HCT116 (cell line): ENCODE data around the gene TMC2. TPM values are rescaled to one million over a fixed set of nuclear protein-coding genes. Genes with fewer than 3 reads are reported as not detected.

Source experiments
- ATAC-seq: fragments of 200-7000 bp; cut with Tn5 transposase; 2 replicates; pipeline ENCODE4 v1.9.1; 2020; ENCODE audit warnings: mild to moderate bottlenecking, moderate library complexity
- BruUV-seq: library from RNA; stranded (reverse); fragments of 400-500 nt; replicated peaks from 2 replicates; lab custom pipeline; 2021; lab: Mats Ljungman, UMichigan
- CTCF ChIA-PET: fragments of 300-600 bp; sonication (Branson Sonifier 250); formaldehyde crosslinking; loops from one replicate; lab custom pipeline; 2021; ENCODE audit warnings: antibody characterized with exemption; lab: Charles Lee
- POLR2A ChIA-PET: fragments of 300-600, 350-600 bp; sonication (Branson Sonifier 250); formaldehyde crosslinking; loops from one replicate; lab custom pipeline; 2021; ENCODE audit warnings: antibody characterized with exemption; lab: Charles Lee
- RAD21 ChIA-PET, 2 experiments: fragments of 300-600 bp; sonication (Branson Sonifier 250); formaldehyde crosslinking; loops; one replicate each; lab custom pipeline; 2023; ENCODE audit warnings: low total read pairs in 2 of 2; ENCODE audit not compliant: uncharacterized antibody in 2 of 2, unreplicated experiment in 2 of 2, low non-redundant PET in 1 of 2; lab: Charles Lee
- DNase-seq: peaks from one replicate; pipeline ENCODE4 v3.0.0-alpha.2; 2010; ENCODE audit warnings: low read depth, low spot score
- H2AFZ ChIP-seq: fragments of 200-600 bp; shearing (Covaris generic), sonication (generic); 2 replicates; pipeline ENCODE4 v1.6.1; 2017; ENCODE audit warnings: low read depth, mixed run types, mixed read lengths, antibody characterized with exemption, low read length; ENCODE audit not compliant: poor library complexity, severe bottlenecking
- H3K27ac ChIP-seq: 2 replicates; pipeline ENCODE4 v1.5.1; 2012; ENCODE audit warnings: low read depth, low read length
- H3K27me3 ChIP-seq: fragments of 200-600 bp; sonication (generic); 2 replicates; pipeline ENCODE4 v1.6.1; 2016; ENCODE audit warnings: mixed run types, low read length, mixed read lengths; ENCODE audit not compliant: insufficient read depth
- H3K36me3 ChIP-seq, 2 experiments: fragments of 200-500 bp in 1 of 2; fragments of 200-600 bp in 1 of 2; sonication (Bioruptor generic) in 1 of 2; sonication (generic) in 1 of 2; 2 replicates each; pipeline versions ENCODE4 v1.5.1 to v1.6.1; 2014 to 2016; ENCODE audit warnings: low read length in 2 of 2, inconsistent platforms in 1 of 2, mixed read lengths in 1 of 2, mixed run types in 1 of 2; ENCODE audit not compliant: insufficient read depth in 2 of 2, control insufficient read depth in 1 of 2
- H3K4me1 ChIP-seq, 2 experiments: fragments of 200-600 bp in 1 of 2; sonication (generic) in 1 of 2; 2 replicates each; pipeline versions ENCODE4 v1.5.1 to v1.6.1; 2012 to 2017; ENCODE audit warnings: low read length in 2 of 2, inconsistent platforms in 1 of 2, mild to moderate bottlenecking in 1 of 2, mixed read lengths in 1 of 2, mixed run types in 1 of 2, moderate library complexity in 1 of 2; ENCODE audit not compliant: insufficient read depth in 2 of 2, control insufficient read depth in 1 of 2
- H3K4me2 ChIP-seq: fragments of 200-600 bp; sonication (generic); 2 replicates; pipeline ENCODE4 v1.6.1; 2017; ENCODE audit warnings: mixed run types, low read length, mixed read lengths
- H3K4me3 ChIP-seq, 2 experiments: fragments of 200-600 bp in 1 of 2; sonication (generic) in 1 of 2; replicated peaks in 1 of 2; 2 replicates each; pipeline ENCODE4 v1.5.1; 2011 to 2016; ENCODE audit warnings: low read length in 2 of 2, control low read depth in 1 of 2, low read depth in 1 of 2, mild to moderate bottlenecking in 1 of 2, mixed read lengths in 1 of 2, mixed run types in 1 of 2
- H3K79me2 ChIP-seq: fragments of 200-600 bp; sonication (generic); 2 replicates; pipeline ENCODE4 v1.6.1; 2017; ENCODE audit warnings: mild to moderate bottlenecking, mixed run types, low read length, moderate library complexity, mixed read lengths; ENCODE audit not compliant: insufficient read depth
- H3K9ac ChIP-seq: fragments of 200-600 bp; sonication (generic); 2 replicates; pipeline ENCODE4 v1.6.1; 2016; ENCODE audit warnings: low read length, mixed read lengths
- H3K9me2 ChIP-seq: fragments of 200-600 bp; sonication (generic), shearing (Covaris generic); 2 replicates; pipeline ENCODE4 v1.6.1; 2017; ENCODE audit warnings: mixed run types, mild to moderate bottlenecking, moderate library complexity; ENCODE audit not compliant: insufficient read depth
- H3K9me3 ChIP-seq, 2 experiments: fragments of 200-500 bp in 1 of 2; fragments of 200-600 bp in 1 of 2; sonication (Bioruptor generic) in 1 of 2; sonication (generic) in 1 of 2; 2 replicates each; pipeline ENCODE4 v1.6.1; 2014 to 2017; ENCODE audit warnings: low read length in 2 of 2, mixed read lengths in 2 of 2, inconsistent platforms in 1 of 2, low read depth in 1 of 2, mild to moderate bottlenecking in 1 of 2, mixed run types in 1 of 2, moderate library complexity in 1 of 2; ENCODE audit not compliant: control insufficient read depth in 1 of 2, insufficient read depth in 1 of 2
- H4K20me1 ChIP-seq: fragments of 200-600 bp; sonication (generic), shearing (Covaris generic); 2 replicates; pipeline ENCODE4 v1.6.1; 2017; ENCODE audit warnings: mixed run types, mild to moderate bottlenecking, moderate library complexity; ENCODE audit not compliant: insufficient read depth
- ATF3 ChIP-seq: IDR thresholded peaks from 2 replicates; pipeline ENCODE4 v1.6.1; 2012
- CBX3 ChIP-seq: IDR thresholded peaks from 2 replicates; pipeline ENCODE4 v1.6.1; 2012; ENCODE audit warnings: low read depth
- EGR1 ChIP-seq: IDR thresholded peaks from 2 replicates; pipeline ENCODE4 v1.6.1; 2012; ENCODE audit warnings: low read depth
- EZH2 ChIP-seq: fragments of 200-600 bp; sonication (generic); IDR thresholded peaks from 2 replicates; pipeline ENCODE4 v1.6.1; 2017; ENCODE audit warnings: antibody characterized with exemption, mixed run types
- EZH2phosphoT487 ChIP-seq: fragments of 200-600 bp; IDR thresholded peaks from 2 replicates; pipeline ENCODE4 v1.6.1; 2018; ENCODE audit warnings: antibody characterized with exemption, borderline replicate concordance
- POLR2A ChIP-seq: IDR thresholded peaks from 2 replicates; pipeline ENCODE4 v1.7.0; 2011; ENCODE audit warnings: borderline replicate concordance; ENCODE audit not compliant: insufficient read depth, insufficient read length; ENCODE audit errors: extremely low read depth
- RAD21 ChIP-seq: IDR thresholded peaks from 2 replicates; pipeline ENCODE4 v1.6.1; 2012; ENCODE audit warnings: low read depth, mild to moderate bottlenecking
- YY1 ChIP-seq: IDR thresholded peaks from 2 replicates; pipeline ENCODE4 v1.6.1; 2011; ENCODE audit warnings: low read length, low read depth, moderate library complexity, mild to moderate bottlenecking; ENCODE audit not compliant: insufficient replicate concordance; ENCODE audit errors: extremely low read depth
- ZFX ChIP-seq: fragments of 450-650 bp; IDR thresholded peaks from 2 replicates; pipeline ENCODE4 v1.6.1; 2017
- intact Hi-C: fragments of 100-400 bp; cut with micrococcal nuclease; formaldehyde crosslinking; loops from 2 replicates; pipeline ENCODE4 v1.10.0; 2022
- total RNA-seq: library from RNA; stranded (reverse); gene quantifications from one replicate; pipeline ENCODE4 v1.2.1, GENCODE V29; 2021; ENCODE audit not compliant: unreplicated experiment
- TF ChIP-seq, protein P1 (sequence below): IDR thresholded peaks from 2 replicates; pipeline ENCODE4 v1.6.1; 2011; ENCODE audit warnings: mild to moderate bottlenecking, low read length, moderate library complexity; ENCODE audit not compliant: insufficient replicate concordance; ENCODE audit errors: extremely low read depth
- TF ChIP-seq, protein P2 (sequence below), 3 experiments: fragments of 200-600 bp in 1 of 3; sonication (generic) in 1 of 3; IDR thresholded peaks in 2 of 3; conservative IDR thresholded peaks in 1 of 3; 2 replicates each; pipeline ENCODE4 v1.5.1; 2012 to 2017; ENCODE audit warnings: low read depth in 2 of 3, low read length in 2 of 3, antibody characterized with exemption in 1 of 3, borderline replicate concordance in 1 of 3, control low read depth in 1 of 3, mild to moderate bottlenecking in 1 of 3, mixed read lengths in 1 of 3, mixed run types in 1 of 3, moderate library complexity in 1 of 3; ENCODE audit not compliant: insufficient read depth in 1 of 3

TMC2 gene
- total RNA-seq, 1 experiment from 2014 or later: not detected

DNA sequence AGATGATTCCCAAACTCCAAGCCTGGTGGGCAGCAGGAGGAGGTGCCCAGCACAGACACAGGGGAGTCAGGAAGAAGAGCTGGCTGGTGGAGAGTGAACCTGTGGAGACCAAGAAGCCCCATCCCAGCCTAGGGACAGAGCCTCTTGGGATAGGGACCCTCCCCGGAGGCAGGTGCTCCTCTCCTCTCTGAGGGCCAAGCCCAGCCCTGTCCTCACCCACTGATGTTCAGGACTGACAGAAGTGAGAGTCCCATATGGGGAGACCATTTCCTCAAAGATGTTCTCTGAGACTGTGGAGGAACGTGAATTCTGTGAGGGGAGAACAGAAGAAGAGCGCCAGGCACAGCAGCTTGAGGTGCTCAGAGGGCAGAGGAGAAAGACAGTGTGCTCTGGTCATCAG is 153.8 kb downstream of the TMC2 start:
- Histone ChIP-seq H3K9ac (no peak overlapping the region), H2AFZ (no peak overlapping the region), H4K20me1 (no peaks in the 10 kb centered on the region), H3K36me3 (no peaks in the 10 kb centered on the region), H3K9me3 (no peaks in the 10 kb centered on the region), H3K4me2 (no peak overlapping the region), H3K9me2 (no peaks in the 10 kb centered on the region), H3K27ac (no peak overlapping the region), H3K4me3 (no peak overlapping the region), H3K27me3 (no peaks in the 10 kb centered on the region), H3K79me2 (no peaks in the 10 kb centered on the region), H3K4me1 (peaks cover 6 to 20% of the 10 kb centered on the region in 2 experiments; a peak in 3 of 4 replicates)
- no TSS peak for BruUV-seq
- POLR2A ChIA-PET: no interaction called here
- DNase-seq: no peak
- RAD21 ChIA-PET: no interaction called here
- no peak for ATAC-seq
- CTCF ChIA-PET: interaction anchor here (1.1 kb wide), 1 partner anchor 63 kb away, joined by 3 read pairs; no protein-coding TSS in a partner anchor
- no peak for TF ChIP-seq RAD21
- TF ChIP-seq EZH2: no peak
- no peak for TF ChIP-seq ATF3
- TF ChIP-seq EGR1: no peak
- no peak for TF ChIP-seq POLR2A
- TF ChIP-seq CBX3: no peak
- TF ChIP-seq ZFX: no peak
- TF ChIP-seq, protein P1, sequence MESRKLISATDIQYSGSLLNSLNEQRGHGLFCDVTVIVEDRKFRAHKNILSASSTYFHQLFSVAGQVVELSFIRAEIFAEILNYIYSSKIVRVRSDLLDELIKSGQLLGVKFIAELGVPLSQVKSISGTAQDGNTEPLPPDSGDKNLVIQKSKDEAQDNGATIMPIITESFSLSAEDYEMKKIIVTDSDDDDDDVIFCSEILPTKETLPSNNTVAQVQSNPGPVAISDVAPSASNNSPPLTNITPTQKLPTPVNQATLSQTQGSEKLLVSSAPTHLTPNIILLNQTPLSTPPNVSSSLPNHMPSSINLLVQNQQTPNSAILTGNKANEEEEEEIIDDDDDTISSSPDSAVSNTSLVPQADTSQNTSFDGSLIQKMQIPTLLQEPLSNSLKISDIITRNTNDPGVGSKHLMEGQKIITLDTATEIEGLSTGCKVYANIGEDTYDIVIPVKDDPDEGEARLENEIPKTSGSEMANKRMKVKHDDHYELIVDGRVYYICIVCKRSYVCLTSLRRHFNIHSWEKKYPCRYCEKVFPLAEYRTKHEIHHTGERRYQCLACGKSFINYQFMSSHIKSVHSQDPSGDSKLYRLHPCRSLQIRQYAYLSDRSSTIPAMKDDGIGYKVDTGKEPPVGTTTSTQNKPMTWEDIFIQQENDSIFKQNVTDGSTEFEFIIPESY: no peak
- no peak for TF ChIP-seq EZH2phosphoT487
- intact Hi-C loops: no loop called here

- Histone ChIP-seq H3K4me1 (peaks cover 6 to 20% of the 10 kb centered on the region in 2 experiments; a peak in 3 of 4 replicates), H4K20me1 (no peaks in the 10 kb centered on the region), H3K4me3 (no peak overlapping the region), H3K27ac (no peak overlapping the region), H3K27me3 (no peaks in the 10 kb centered on the region), H3K79me2 (no peaks in the 10 kb centered on the region), H3K9ac (no peak overlapping the region), H3K36me3 (no peaks in the 10 kb centered on the region), H3K9me3 (no peaks in the 10 kb centered on the region), H2AFZ (no peak overlapping the region), H3K4me2 (no peak overlapping the region), H3K9me2 (no peaks in the 10 kb centered on the region)
- RAD21 ChIA-PET: no interaction called here
- POLR2A ChIA-PET: no interaction called here
- CTCF ChIA-PET: interaction anchor here (1.1 kb wide), 1 partner anchor 62 kb away, joined by 3 read pairs; no protein-coding TSS in a partner anchor
- TF ChIP-seq YY1: no peak
- no peak for TF ChIP-seq EGR1
- TF ChIP-seq EZH2phosphoT487: no peak
- TF ChIP-seq POLR2A: no peak
- TF ChIP-seq, protein P2, sequence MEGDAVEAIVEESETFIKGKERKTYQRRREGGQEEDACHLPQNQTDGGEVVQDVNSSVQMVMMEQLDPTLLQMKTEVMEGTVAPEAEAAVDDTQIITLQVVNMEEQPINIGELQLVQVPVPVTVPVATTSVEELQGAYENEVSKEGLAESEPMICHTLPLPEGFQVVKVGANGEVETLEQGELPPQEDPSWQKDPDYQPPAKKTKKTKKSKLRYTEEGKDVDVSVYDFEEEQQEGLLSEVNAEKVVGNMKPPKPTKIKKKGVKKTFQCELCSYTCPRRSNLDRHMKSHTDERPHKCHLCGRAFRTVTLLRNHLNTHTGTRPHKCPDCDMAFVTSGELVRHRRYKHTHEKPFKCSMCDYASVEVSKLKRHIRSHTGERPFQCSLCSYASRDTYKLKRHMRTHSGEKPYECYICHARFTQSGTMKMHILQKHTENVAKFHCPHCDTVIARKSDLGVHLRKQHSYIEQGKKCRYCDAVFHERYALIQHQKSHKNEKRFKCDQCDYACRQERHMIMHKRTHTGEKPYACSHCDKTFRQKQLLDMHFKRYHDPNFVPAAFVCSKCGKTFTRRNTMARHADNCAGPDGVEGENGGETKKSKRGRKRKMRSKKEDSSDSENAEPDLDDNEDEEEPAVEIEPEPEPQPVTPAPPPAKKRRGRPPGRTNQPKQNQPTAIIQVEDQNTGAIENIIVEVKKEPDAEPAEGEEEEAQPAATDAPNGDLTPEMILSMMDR (IDR thresholded peaks at IDR 0.05 in 2 of 3, conservative IDR thresholded peaks at IDR 0.05 in 1 of 3; ENCODE audit: borderline replicate concordance in 1 of 3, insufficient read depth in 1 of 3, low read depth in 2 of 3, low read length in 2 of 3): no peak
- no peak for ATAC-seq
- no TSS peak for BruUV-seq
- no peak for DNase-seq
- intact Hi-C loops: no loop called here
Measured at GRCh38 chr20:2690718-2691117, 154.3 kb downstream of the TMC2 start.
